Spinal cord (tissue), 10 donors: ENCODE data around the gene NUP133. TPM values are rescaled to one million over a fixed set of nuclear protein-coding genes. Genes with fewer than 3 reads are reported as not detected.
A peak's percentile ranks its signal among the peaks of the same experiment; 100 is the strongest.
"Not testable (repeated sequence)": the region's sequence is repeated elsewhere in the genome, so short reads cannot be mapped to it uniquely, and the experiment has no call there.

Experiments
- DNase-seq, 6 donors: peaks; one replicate each; pipeline versions ENCODE4 v3.0.0 to v3.0.0-alpha.2; 2013 to 2015; ENCODE audit warnings: low spot score in 6 of 6, low read depth in 4 of 6
- H3K27ac ChIP-seq: one replicate; pipeline ENCODE4 v1.5.1; 2013; ENCODE audit warnings: low read depth, low read length, control low read depth
- H3K27me3 ChIP-seq: one replicate; pipeline ENCODE4 v1.6.1; 2013; ENCODE audit warnings: low read length; ENCODE audit not compliant: control insufficient read depth, insufficient read depth
- H3K36me3 ChIP-seq: one replicate; pipeline ENCODE4 v1.6.1; 2013; ENCODE audit warnings: low read length; ENCODE audit not compliant: control insufficient read depth, insufficient read depth
- H3K4me1 ChIP-seq: one replicate; pipeline ENCODE4 v1.6.1; 2013; ENCODE audit warnings: low read length; ENCODE audit not compliant: control insufficient read depth, insufficient read depth
- H3K4me3 ChIP-seq: one replicate; pipeline ENCODE4 v1.5.1; 2013; ENCODE audit warnings: low read depth, low read length, control low read depth
- H3K9me3 ChIP-seq: one replicate; pipeline ENCODE4 v1.6.1; 2013; ENCODE audit warnings: low read length; ENCODE audit not compliant: control insufficient read depth, insufficient read depth
- WGBS: methylation state at CpG from one replicate; pipeline ENCODE4 v1.1.5; 2013; ENCODE audit warnings: missing lambda C conversion rate; ENCODE audit not compliant: insufficient coverage; 5-methylcytosine and 5-hydroxymethylcytosine counted together
- polyA plus RNA-seq, 2 donors: library from polyadenylated mRNA; unstranded; fragments of 120-200 nt; gene quantifications; one replicate each; pipeline ENCODE4 v1.2.1, GENCODE V29; 2013; ENCODE audit not compliant: insufficient read length in 2 of 2
- total RNA-seq, 2 donors: library from RNA; depleted of rRNA in 1 of 2; stranded (reverse); fragments of 120-200 nt in 1 of 2; fragments of >200 nt in 1 of 2; gene quantifications; one replicate each; pipeline versions ENCODE4 v1.2.3 to v1.2.4, GENCODE V29; 2013 to 2014
- donor health status: healthy.

Gene NUP133
- total and polyA plus RNA-seq, 4 donors: 38.8 to 57.5 (median 43.8) TPM

- no CpG with 5 or more reads among the region's 6 CpGs for WGBS
- DNase-seq, H3K36me3 ChIP-seq: not testable (repeated sequence)
Measured at GRCh38 chr1:229511625-229512024, 3.5 kb upstream of the NUP133 start.

GRCh38 chr1:229511201-229511600 is 3.1 kb upstream of the NUP133 start:
- not testable (repeated sequence) for H3K27ac ChIP-seq, H3K4me3 ChIP-seq, H3K36me3 ChIP-seq, H3K9me3 ChIP-seq, H3K4me1 ChIP-seq, H3K27me3 ChIP-seq, DNase-seq
- no CpG with 5 or more reads among the region's 2 CpGs for WGBS

More at GRCh38 chr1:229511625-229512024, 3.5 kb upstream of the NUP133 start:
- H3K9me3 ChIP-seq, H3K27ac ChIP-seq, H3K27me3 ChIP-seq, H3K4me3 ChIP-seq, H3K4me1 ChIP-seq: not testable (repeated sequence)

GRCh38 chr1:229509576-229509975 is 1.4 kb upstream of the NUP133 start:
- Histone ChIP-seq H3K4me1 (peaks cover 6% of the 10 kb centered on the region), H3K36me3 (no peaks in the 10 kb centered on the region), H3K4me3 (no peak overlapping the region), H3K27ac (no peak overlapping the region), H3K9me3 (no peaks in the 10 kb centered on the region), H3K27me3 (no peaks in the 10 kb centered on the region)
- 95% methylated on average over 2 of the region's 2 CpGs for WGBS
- no peak for DNase-seq

DNA sequence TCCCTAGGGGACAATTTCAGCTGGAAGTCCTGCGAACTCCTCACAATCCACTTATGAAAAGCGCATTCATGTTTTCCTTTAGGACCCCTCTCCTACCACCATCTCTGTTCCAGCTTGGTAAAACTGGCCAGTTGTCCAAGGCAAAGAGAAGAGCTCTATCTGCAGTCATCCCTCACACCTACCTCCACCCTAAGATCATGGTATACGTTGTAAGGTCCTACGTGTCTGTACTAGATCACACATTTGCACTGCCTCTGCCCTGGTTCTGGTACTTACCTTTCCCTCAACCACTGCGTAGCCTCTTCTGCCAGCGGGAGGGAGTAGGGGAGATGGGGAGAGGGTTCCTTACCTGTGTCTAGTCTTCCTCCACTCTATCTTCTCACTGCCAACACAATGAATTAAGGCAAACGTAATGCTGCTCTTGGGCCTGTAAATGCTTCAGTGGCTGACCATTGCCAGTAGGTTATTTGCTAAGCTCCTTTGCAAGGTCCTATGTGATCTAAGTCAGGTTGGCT is 739 bp upstream of the NUP133 start:
- Histone ChIP-seq H3K36me3 (no peaks in the 10 kb centered on the region), H3K27me3 (no peaks in the 10 kb centered on the region), H3K4me3 (peak overlapping the region; percentile 97), H3K4me1 (peaks cover 6% of the 10 kb centered on the region), H3K9me3 (no peaks in the 10 kb centered on the region), H3K27ac (peak overlapping the region; percentile 96)
- WGBS: 69% methylated on average over 3 of the region's 7 CpGs
- peak in 1 of 6 donors; percentile 1 for DNase-seq

- H3K27me3 ChIP-seq: no peaks in the 10 kb centered on the region
- DNase-seq: peak in 1 of 6 donors; percentile 2
- peak overlapping the region; percentile 96 for H3K27ac ChIP-seq
- peaks cover 6% of the 10 kb centered on the region for H3K4me1 ChIP-seq
- peak overlapping the region; percentile 97 for H3K4me3 ChIP-seq
- H3K9me3 ChIP-seq: no peaks in the 10 kb centered on the region
- peaks cover 6% of the 10 kb centered on the region for H3K36me3 ChIP-seq
- no CpG with 5 or more reads among the region's 5 CpGs for WGBS
Measured at GRCh38 chr1:229507502-229507901, 639 bp downstream of the NUP133 start.

GRCh38 chr1:229506633-229507032 is 1.5 kb downstream of the NUP133 start:
- Histone ChIP-seq H3K36me3 (peaks cover 6% of the 10 kb centered on the region), H3K27me3 (no peaks in the 10 kb centered on the region), H3K4me1 (peaks cover 6% of the 10 kb centered on the region), H3K9me3 (no peaks in the 10 kb centered on the region), H3K27ac (no peak overlapping the region), H3K4me3 (no peak overlapping the region)
- no peak for DNase-seq
- WGBS: 83% methylated on average over 5 of the region's 8 CpGs

- Histone ChIP-seq H3K4me3 (no peak overlapping the region), H3K36me3 (peaks cover 42% of the 10 kb centered on the region), H3K4me1 (no peaks in the 10 kb centered on the region), H3K27me3 (no peaks in the 10 kb centered on the region), H3K27ac (no peak overlapping the region), H3K9me3 (no peaks in the 10 kb centered on the region)
- WGBS: 100% methylated on average over 1 of the region's 2 CpGs
- no peak for DNase-seq
Measured at GRCh38 chr1:229495782-229496181, 12.4 kb downstream of the NUP133 start.

GRCh38 chr1:229487181-229487580 is 21.0 kb downstream of the NUP133 start:
- Histone ChIP-seq H3K27me3 (no peaks in the 10 kb centered on the region), H3K4me3 (no peak overlapping the region), H3K36me3 (peaks cover 32% of the 10 kb centered on the region), H3K27ac (no peak overlapping the region), H3K4me1 (no peaks in the 10 kb centered on the region), H3K9me3 (no peaks in the 10 kb centered on the region)
- WGBS: no CpG with 5 or more reads among the region's 1 CpG
- DNase-seq: no peak

DNA sequence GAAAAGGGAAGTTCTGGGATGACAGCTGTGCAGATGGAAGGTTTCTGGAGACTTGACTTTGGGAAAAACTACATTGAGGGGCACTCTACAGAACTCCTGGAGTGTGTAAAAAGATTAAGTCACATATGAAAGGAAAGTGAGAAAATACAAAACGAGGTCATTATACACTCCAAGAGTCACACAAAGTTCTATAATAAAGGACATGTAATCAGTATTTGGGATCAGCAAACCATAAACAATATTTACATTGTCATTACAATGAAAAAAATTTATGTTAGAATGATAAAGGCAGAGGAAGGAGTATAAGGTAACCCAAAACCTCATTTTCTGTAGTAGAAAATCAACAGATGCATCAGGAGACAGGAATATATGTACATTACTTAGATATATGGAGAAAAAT is 22.8 kb downstream of the NUP133 start:
- WGBS: no CpG with 5 or more reads among the region's 1 CpG
- H3K4me3 ChIP-seq: no peak overlapping the region
- H3K27me3 ChIP-seq: no peaks in the 10 kb centered on the region
- H3K36me3 ChIP-seq: peaks cover 27% of the 10 kb centered on the region
- no peak for DNase-seq
- H3K27ac ChIP-seq: no peak overlapping the region
- no peaks in the 10 kb centered on the region for H3K9me3 ChIP-seq
- H3K4me1 ChIP-seq: no peaks in the 10 kb centered on the region

- Histone ChIP-seq H3K9me3 (no peaks in the 10 kb centered on the region), H3K36me3 (peaks cover 32% of the 10 kb centered on the region), H3K4me1 (no peaks in the 10 kb centered on the region), H3K4me3 (no peak overlapping the region), H3K27ac (no peak overlapping the region), H3K27me3 (no peaks in the 10 kb centered on the region)
- WGBS: 92% methylated on average over 3 of the region's 5 CpGs
- no peak for DNase-seq
Measured at GRCh38 chr1:229482511-229482910, 25.6 kb downstream of the NUP133 start.
